OCI-LY7 (cell line): Measurements from ENCODE around the gene A2M.

Source experiments
- EZH2phosphoT487 ChIP-seq: fragments of 200-600 bp; sonication (generic); IDR thresholded peaks from 2 replicates; pipeline ENCODE4 v1.6.1; 2018; ENCODE audit warnings: low read depth, borderline replicate concordance, mild to moderate bottlenecking, mixed run types, antibody characterized with exemption, low read length, moderate library complexity, mixed read lengths
- TF ChIP-seq, protein P1 (sequence below): fragments of 200-600 bp; sonication (generic); conservative IDR thresholded peaks from 2 replicates; pipeline ENCODE4 v1.5.1; 2014; ENCODE audit warnings: mild to moderate bottlenecking, antibody characterized with exemption, low read length, moderate library complexity, mixed read lengths

DNA sequence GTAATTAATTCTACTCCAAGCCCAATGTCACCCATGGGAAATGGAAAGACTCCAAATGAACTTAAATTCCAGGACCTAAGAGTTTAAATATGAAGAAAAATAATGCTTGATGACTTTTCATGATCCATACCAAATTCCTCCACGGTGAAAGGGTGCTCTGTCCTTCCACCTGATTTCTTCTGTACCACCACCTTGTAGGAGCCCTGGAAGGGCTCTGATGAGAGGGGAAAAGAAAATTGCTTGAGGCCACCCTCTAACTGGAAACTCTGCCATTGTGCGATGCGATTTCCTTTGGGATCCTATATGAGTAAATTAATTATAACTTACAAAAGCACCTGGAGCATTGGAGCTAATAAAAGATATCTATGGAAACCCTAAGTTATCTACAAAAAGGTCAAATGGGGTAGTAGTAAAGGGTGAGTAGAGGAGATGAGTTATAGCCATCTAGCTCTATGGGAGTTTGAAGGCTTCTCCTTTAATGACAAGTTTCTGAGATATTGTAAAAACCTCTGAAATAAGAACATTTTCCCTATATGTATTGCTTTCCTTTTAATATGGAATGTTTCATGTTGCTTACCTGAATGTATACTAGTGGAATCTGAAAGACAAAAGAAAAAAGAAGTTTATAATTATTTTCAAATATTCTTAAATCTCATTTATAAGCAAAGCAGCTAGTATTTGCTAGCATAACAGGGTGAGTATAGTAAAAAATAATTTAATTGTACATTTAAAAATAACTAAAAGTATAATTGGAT lies 5.8 kb downstream of the A2M start:
- TF ChIP-seq, protein P1, sequence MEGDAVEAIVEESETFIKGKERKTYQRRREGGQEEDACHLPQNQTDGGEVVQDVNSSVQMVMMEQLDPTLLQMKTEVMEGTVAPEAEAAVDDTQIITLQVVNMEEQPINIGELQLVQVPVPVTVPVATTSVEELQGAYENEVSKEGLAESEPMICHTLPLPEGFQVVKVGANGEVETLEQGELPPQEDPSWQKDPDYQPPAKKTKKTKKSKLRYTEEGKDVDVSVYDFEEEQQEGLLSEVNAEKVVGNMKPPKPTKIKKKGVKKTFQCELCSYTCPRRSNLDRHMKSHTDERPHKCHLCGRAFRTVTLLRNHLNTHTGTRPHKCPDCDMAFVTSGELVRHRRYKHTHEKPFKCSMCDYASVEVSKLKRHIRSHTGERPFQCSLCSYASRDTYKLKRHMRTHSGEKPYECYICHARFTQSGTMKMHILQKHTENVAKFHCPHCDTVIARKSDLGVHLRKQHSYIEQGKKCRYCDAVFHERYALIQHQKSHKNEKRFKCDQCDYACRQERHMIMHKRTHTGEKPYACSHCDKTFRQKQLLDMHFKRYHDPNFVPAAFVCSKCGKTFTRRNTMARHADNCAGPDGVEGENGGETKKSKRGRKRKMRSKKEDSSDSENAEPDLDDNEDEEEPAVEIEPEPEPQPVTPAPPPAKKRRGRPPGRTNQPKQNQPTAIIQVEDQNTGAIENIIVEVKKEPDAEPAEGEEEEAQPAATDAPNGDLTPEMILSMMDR: no peak
- no peak for TF ChIP-seq EZH2phosphoT487
